ENCODE results near the gene WDR27.

The WDR27 gene

GRCh38 chr6:169689287-169689686, 12.5 kb downstream of the WDR27 start:
- Histone ChIP-seq H3K27me3 (ENCODE audit: insufficient read depth, low read length, poor library complexity) (no peaks in the 10 kb centered on the region), H3K4me1 (ENCODE audit: insufficient read depth, low read length) (no peaks in the 10 kb centered on the region), H4K20me1 (ENCODE audit: insufficient read depth, low read length) (no peaks in the 10 kb centered on the region), H3K9ac (ENCODE audit: low read depth, low read length) (no peak overlapping the region), H2AFZ (ENCODE audit: low read depth, low read length) (no peak overlapping the region), H3K27ac (ENCODE audit: low read length) (no peak overlapping the region), H3K4me2 (ENCODE audit: insufficient read depth, low read length) (no peak overlapping the region), H3K36me3 (ENCODE audit: insufficient read depth, low read length) (peaks cover 27% of the 10 kb centered on the region), H3K4me3 (ENCODE audit: low read depth in 1 of 2, low read length in 2 of 2) (no peak overlapping the region), H3K9me3 (ENCODE audit: insufficient read depth, low read length, severe bottlenecking) (peaks cover 14% of the 10 kb centered on the region), H3K79me2 (ENCODE audit: insufficient read depth, low read length) (no peaks in the 10 kb centered on the region; the same call in 1 of the 2 replicates)
- no peak for ATAC-seq (ENCODE audit: insufficient read depth, low read depth)
- DNase-seq = no peak
- no peak for TF ChIP-seq EZH2 (IDR thresholded peaks at IDR 0.05; ENCODE audit: borderline replicate concordance, low read depth, low read length, severe bottlenecking)
- TF ChIP-seq CTCF (IDR thresholded peaks at IDR 0.05; ENCODE audit: borderline replicate concordance, extremely low read depth, low read length, poor library complexity, severe bottlenecking) = no peak

GRCh38 chr6:169685860-169686259, 16.0 kb downstream of the WDR27 start:
- no peaks in the 10 kb centered on the region for H4K20me1 ChIP-seq (ENCODE audit: insufficient read depth, low read length)
- H3K4me3 ChIP-seq (ENCODE audit: low read depth in 1 of 2, low read length in 2 of 2) = no peak overlapping the region
- H3K9ac ChIP-seq (ENCODE audit: low read depth, low read length) = no peak overlapping the region
- H2AFZ ChIP-seq (ENCODE audit: low read depth, low read length) = no peak overlapping the region
- no peak for TF ChIP-seq CTCF (IDR thresholded peaks at IDR 0.05; ENCODE audit: borderline replicate concordance, extremely low read depth, low read length, poor library complexity, severe bottlenecking)
- TF ChIP-seq EZH2 (IDR thresholded peaks at IDR 0.05; ENCODE audit: borderline replicate concordance, low read depth, low read length, severe bottlenecking) = no peak
- H3K9me3 ChIP-seq (ENCODE audit: insufficient read depth, low read length, severe bottlenecking) = peaks cover 24% of the 10 kb centered on the region
- ATAC-seq (ENCODE audit: insufficient read depth, low read depth) (no peak), DNase-seq (no peak)
- H3K4me2 ChIP-seq (ENCODE audit: insufficient read depth, low read length) = no peak overlapping the region
- H3K79me2 ChIP-seq (ENCODE audit: insufficient read depth, low read length) = no peaks in the 10 kb centered on the region; the same call in 1 of the 2 replicates
- peaks cover 45% of the 10 kb centered on the region for H3K36me3 ChIP-seq (ENCODE audit: insufficient read depth, low read length)
- no peaks in the 10 kb centered on the region for H3K27me3 ChIP-seq (ENCODE audit: insufficient read depth, low read length, poor library complexity)
- H3K4me1 ChIP-seq (ENCODE audit: insufficient read depth, low read length) = no peaks in the 10 kb centered on the region
- no peak overlapping the region for H3K27ac ChIP-seq (ENCODE audit: low read length)

- Histone ChIP-seq H3K9me3 (ENCODE audit: insufficient read depth, low read length, severe bottlenecking) (peaks cover 24% of the 10 kb centered on the region), H3K79me2 (ENCODE audit: insufficient read depth, low read length) (no peaks in the 10 kb centered on the region; the same call in 1 of the 2 replicates), H3K4me1 (ENCODE audit: insufficient read depth, low read length) (no peaks in the 10 kb centered on the region), H3K27ac (ENCODE audit: low read length) (no peak overlapping the region), H3K4me2 (ENCODE audit: insufficient read depth, low read length) (no peak overlapping the region), H3K27me3 (ENCODE audit: insufficient read depth, low read length, poor library complexity) (no peaks in the 10 kb centered on the region), H2AFZ (ENCODE audit: low read depth, low read length) (no peak overlapping the region), H4K20me1 (ENCODE audit: insufficient read depth, low read length) (no peaks in the 10 kb centered on the region), H3K4me3 (ENCODE audit: low read depth in 1 of 2, low read length in 2 of 2) (no peak overlapping the region), H3K36me3 (ENCODE audit: insufficient read depth, low read length) (peaks cover 52% of the 10 kb centered on the region), H3K9ac (ENCODE audit: low read depth, low read length) (no peak overlapping the region)
- TF ChIP-seq EZH2 (IDR thresholded peaks at IDR 0.05; ENCODE audit: borderline replicate concordance, low read depth, low read length, severe bottlenecking) (no peak), CTCF (IDR thresholded peaks at IDR 0.05; ENCODE audit: borderline replicate concordance, extremely low read depth, low read length, poor library complexity, severe bottlenecking) (no peak)
- ATAC-seq (ENCODE audit: insufficient read depth, low read depth) (no peak), DNase-seq (no peak)
These were observed 17.8 kb downstream of the WDR27 start for GRCh38 chr6:169684056-169684455.

GRCh38 chr6:169678342-169678741, 23.5 kb downstream of the WDR27 start:
- Histone ChIP-seq H2AFZ (ENCODE audit: low read depth, low read length) (no peak overlapping the region), H3K4me3 (ENCODE audit: low read depth in 1 of 2, low read length in 2 of 2) (no peak overlapping the region), H3K4me1 (ENCODE audit: insufficient read depth, low read length) (no peaks in the 10 kb centered on the region), H3K9ac (ENCODE audit: low read depth, low read length) (no peak overlapping the region), H3K79me2 (ENCODE audit: insufficient read depth, low read length) (no peaks in the 10 kb centered on the region), H3K27ac (ENCODE audit: low read length) (no peak overlapping the region), H3K36me3 (ENCODE audit: insufficient read depth, low read length) (peaks cover 25% of the 10 kb centered on the region; the same call in 1 of the 2 replicates), H4K20me1 (ENCODE audit: insufficient read depth, low read length) (no peaks in the 10 kb centered on the region), H3K27me3 (ENCODE audit: insufficient read depth, low read length, poor library complexity) (no peaks in the 10 kb centered on the region), H3K9me3 (ENCODE audit: insufficient read depth, low read length, severe bottlenecking) (peaks cover 12% of the 10 kb centered on the region), H3K4me2 (ENCODE audit: insufficient read depth, low read length) (no peak overlapping the region)
- DNase-seq (no peak), ATAC-seq (ENCODE audit: insufficient read depth, low read depth) (no peak)
- TF ChIP-seq CTCF (IDR thresholded peaks at IDR 0.05; ENCODE audit: borderline replicate concordance, extremely low read depth, low read length, poor library complexity, severe bottlenecking) (no peak), EZH2 (IDR thresholded peaks at IDR 0.05; ENCODE audit: borderline replicate concordance, low read depth, low read length, severe bottlenecking) (no peak)

All from DND-41 (cell line).